NCI-H2029 (cell line): ENCODE measurements around the gene CD47.

Experiments
- DNase-seq: peaks from one replicate; lab custom pipeline; 2025; lab: John Stamatoyannopoulos, UW

Gene CD47

DNA sequence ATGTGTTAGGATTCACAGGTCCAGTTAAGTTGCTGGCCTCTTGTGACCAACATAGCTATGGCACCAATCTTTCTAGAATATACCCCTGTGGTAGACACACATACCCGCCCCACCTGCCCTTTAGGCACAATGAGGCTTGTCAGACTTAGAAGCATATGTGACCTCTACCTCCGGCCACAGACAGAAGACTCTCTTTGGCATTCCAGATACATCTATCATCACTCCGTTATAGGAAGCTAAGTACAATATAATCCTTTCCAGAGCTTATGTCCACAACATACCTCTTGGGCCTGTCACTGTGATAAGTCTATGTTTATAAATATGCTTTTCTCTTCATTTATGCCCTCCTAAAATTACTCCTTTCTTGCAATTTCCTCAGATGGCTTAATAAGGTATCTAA is 39.8 kb downstream of the CD47 start:
- DNase-seq: no peak

DNA sequence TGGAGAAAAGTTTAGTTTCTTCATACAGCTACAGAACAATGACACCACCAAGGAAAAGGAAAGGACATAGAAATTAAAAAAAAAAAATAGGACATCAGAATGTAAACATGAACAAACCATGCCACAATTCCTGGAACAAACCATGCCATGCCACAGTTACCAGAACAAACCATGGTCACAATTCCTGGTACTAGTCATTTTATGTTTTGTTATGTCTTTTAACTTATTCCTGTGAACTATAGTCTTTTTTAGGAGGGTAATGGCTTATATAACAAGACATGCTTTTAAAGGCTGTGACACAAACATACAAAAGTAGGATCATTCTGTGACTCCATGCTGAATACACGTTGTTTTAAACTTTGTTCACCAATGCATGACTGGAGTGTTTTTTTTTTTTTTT is 42.8 kb downstream of the CD47 start:
- DNase-seq: no peak

GRCh38 chr3:108046247-108046646 is 44.6 kb downstream of the CD47 start:
- DNase-seq: no peak

- no peak for DNase-seq
These were observed 46.1 kb downstream of the CD47 start for GRCh38 chr3:108044699-108045098.

GRCh38 chr3:108042300-108042699 is 48.5 kb downstream of the CD47 start:
- no peak for DNase-seq

DNA sequence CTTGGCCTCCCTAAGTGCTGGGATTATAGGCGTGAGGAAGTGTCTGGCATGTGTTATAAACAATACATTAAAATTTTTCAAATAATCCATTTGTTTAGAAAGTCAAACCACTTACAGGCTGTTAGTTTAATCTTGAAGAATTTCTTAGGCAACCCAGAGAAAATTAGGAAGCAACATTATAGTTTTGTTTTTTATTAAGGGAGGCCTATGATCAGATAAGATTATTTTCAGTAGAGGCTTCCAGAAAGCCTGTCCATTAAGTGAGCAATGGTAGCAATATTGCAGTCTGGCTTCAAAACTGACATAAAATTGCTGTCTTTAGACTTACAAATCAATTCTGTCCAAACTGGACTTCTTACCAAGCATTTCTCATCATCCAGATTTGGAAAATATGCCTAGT is 49.6 kb downstream of the CD47 start:
- DNase-seq: no peak

DNA sequence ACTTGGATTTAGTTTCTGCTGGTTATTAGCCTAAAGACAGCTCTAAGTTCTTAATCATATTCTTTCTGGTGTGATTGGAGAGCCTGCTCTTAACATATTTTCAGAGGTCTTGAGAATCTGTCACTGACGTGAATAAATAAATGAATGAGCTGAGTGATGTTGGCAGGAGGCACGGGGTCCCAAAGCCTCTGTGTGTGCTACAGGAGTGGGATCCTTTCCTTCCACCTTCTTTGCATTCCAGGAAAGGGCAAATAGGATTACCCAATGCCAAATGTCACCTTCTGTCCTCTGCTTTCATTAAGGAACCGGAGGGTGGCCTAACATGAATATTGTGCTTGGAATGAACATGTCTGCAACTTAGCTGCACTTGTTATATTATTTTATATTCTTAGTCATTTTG is 53.1 kb downstream of the CD47 start:
- no peak for DNase-seq

DNA sequence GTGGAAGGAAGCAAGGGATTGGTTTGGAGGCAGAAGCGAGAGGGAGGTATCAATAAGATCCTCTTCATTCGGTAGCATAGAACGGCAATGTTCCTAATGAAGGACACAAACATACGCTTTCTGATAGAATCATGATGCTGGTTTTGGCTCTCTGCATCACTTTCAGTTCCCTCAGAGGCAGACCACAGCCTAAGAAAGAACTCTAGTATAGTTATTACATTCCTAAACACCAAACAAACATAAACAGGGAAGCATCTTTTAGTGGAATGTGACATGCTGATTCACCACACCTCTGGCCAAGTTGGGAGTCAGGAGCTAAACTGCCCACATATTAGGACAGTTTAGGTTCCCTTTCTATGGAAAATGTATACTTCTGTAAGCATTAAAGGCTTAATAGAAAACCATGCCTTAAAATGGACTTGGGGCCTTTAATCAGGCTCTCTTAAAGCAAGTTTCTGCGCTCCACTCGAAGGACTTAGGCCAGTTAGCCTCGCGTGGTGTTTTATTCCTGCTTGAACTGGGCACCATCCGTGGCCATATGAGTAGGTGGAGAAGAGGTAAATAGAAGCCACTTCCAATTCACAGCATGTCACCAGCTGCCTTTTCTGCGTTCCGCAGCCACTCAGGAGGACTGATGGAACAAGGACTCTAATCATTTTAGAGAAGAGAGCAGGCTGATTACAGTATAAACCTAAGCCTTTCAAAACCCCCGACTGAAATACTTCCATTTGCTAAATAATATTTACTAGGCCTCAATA is 53.7 kb downstream of the CD47 start:
- no peak for DNase-seq

DNA sequence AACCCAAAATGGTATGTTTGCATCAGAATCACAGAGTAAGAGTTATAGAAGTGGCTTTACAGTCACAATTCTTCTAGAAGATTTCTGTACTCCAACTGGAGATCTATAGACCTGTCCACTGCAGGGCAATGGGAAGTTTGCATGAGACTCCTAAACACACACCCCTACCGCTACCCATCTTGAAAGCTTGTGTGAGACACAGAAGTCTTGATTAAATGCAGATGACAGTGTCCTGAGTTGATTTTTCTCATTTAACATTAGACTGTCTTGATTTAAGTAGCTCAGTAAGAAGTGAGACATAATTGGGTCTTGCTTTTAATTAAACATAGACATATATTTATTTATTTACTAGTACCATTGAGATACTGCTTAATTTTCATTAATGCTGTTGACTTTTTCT is 54.4 kb downstream of the CD47 start:
- DNase-seq: no peak

- DNase-seq: no peak
These were observed 55.1 kb downstream of the CD47 start for GRCh38 chr3:108035751-108036150.

GRCh38 chr3:108031895-108032294 is 58.9 kb downstream of the CD47 start:
- DNase-seq: no peak

DNA sequence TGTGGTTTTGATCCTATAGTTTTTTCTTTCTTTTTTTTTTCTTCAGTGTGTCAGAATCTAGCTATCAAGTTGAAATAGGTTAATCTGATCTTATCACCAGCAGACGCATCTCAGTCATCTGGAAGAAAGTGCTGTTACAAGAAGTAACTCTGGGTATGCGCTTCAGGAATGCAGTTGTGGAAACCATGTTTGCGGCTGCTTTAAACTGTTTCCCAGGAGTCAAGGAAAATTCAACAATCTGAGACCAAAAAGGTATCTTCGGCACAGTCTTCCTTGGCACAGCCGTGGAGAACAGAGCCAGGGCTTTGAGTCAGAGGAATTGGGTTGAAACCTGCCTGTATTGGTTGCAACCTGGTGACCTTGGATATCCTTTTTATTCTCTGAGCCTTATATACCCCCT is 59.9 kb downstream of the CD47 start:
- DNase-seq: no peak

GRCh38 chr3:108029466-108029865 is 61.4 kb downstream of the CD47 start:
- DNase-seq: no peak

DNA sequence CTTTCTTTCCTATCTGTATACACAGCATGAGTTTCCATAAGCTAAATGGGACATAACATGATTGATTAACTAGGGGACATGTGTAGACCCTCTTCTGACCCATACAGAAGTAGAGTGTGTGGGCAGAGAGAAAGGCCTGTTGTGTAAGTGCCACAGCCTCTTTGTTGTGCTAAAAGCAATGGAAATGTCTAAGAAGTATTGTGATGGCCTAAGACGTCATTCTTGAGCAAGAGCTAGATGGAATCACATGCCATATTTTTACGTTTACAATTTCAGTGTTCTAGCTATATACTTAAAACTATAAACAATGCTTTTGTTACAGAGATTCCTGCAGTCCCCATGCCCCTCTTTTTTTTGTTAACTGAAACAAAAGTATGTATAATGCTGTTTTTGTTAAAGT is 61.9 kb downstream of the CD47 start:
- DNase-seq: no peak

DNA sequence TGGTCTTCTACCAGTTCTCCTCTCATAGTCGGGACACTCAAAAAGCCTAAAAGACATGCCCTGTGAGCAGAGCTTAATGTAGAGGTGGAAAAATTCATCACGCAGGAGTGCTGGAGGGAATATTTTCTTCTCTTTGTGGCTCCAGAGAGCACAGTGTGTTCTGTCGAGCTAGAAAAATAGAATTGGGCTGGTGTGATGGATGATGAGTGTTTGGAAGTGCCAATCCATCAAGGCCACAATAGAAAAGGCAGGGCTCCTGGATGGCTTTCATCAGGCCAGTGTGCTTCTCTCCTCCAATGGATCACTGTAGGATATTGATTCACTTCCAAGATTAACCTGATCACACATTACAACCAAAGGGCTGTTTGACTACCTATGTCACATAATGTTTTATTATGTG is 65.7 kb downstream of the CD47 start:
- no peak for DNase-seq

GRCh38 chr3:108024146-108024850 is 66.5 kb downstream of the CD47 start:
- no peak for DNase-seq

DNA sequence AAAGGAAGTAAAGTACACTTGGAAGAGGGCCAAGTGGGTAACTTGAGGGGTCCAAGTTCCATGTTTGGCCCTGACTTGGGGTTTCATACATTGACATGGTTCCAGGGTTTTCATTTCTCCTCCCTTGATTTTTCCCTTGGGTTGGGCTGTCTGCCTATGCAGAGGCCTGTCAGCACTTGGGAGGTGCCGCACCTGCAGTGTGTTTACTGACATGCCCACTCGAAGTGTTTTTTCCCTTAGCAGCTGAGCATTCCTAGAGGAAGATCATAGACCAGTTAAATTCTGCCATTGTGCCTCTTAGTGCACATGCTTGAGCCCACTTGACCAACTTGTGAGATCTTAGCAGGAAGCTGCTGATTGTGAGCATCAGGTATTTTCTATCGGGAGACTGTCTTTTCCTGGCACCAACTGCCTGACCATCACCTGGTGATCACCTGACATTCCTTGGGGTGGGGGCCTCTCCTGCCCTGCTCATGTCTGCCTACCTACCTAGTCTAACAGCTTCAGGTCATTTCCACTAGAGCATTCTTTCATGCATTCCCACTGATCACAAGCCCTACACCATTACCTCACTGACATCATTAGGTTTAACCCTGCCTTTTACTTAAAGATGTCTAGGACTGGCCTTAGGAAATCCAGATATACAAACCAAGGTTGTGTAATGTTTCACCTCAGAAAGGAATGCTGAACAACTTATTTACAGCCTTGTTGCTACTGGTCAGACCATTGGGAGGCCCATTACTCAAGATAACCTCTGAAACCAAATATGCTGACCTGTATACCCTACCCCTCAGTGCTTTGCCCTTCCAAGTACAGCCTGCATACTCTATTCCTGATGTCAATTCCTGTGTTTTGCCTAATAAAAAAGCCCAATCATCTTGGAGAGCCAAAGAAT is 68.3 kb downstream of the CD47 start:
- DNase-seq: peak; percentile 80

GRCh38 chr3:108021533-108021932 is 69.3 kb downstream of the CD47 start:
- no peak for DNase-seq

DNA sequence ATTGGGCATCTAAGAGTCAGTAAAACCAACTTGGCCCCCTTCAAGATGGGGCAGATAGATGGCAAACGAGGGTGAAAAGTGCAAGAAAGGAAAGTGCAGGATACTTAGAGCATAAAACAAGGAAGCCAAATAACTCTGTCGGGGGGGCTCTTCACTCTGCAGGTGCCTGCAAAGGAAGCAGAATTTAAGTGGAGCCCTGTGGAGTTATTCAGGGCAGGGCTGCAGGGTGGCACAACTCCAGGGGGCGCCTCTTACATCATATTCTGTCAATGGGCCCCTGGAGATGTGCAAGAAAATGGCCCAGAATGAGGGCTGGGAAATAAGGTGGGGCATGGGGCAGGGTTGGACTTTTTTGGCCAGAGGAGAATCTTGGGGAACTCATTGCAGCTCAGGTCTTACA is 69.7 kb downstream of the CD47 start:
- no peak for DNase-seq

DNA sequence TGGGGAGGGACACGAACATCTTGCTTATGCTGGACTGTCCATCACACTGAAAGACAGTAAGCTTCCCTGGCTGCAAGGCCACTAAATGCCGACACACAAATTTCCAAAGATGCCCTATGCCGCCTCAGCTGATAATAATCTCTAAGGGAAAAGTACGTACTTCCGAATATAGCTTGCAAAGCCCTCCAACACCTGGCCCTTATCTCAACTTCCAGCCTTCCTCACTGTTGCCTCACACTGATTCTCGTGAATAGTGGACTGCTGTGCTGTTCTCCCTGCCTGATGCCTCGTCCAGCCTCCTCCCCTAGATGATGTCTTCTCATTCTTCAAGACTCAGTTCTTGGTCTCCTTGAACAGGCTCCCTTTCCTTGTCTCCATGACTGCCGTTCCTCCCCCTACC is 72.3 kb downstream of the CD47 start:
- DNase-seq: no peak

GRCh38 chr3:108017587-108017986 is 73.2 kb downstream of the CD47 start:
- no peak for DNase-seq

- DNase-seq: no peak
These were observed 75.9 kb downstream of the CD47 start for GRCh38 chr3:108014943-108015342.
